Transverse colon (tissue), 4 donors: ENCODE measurements around the gene TRRAP. TPM values are rescaled to one million over a fixed set of nuclear protein-coding genes. Genes with fewer than 3 reads are reported as not detected.
A peak's percentile ranks its signal among the peaks of the same experiment; 100 is the strongest.
"Not testable (repeated sequence)": the region's sequence is repeated elsewhere in the genome, so short reads cannot be mapped to it uniquely, and the experiment has no call there.

ENCODE experiments used
- DNase-seq: peaks from one replicate; pipeline ENCODE4 v3.0.0-alpha.2; 2019
- H3K27ac ChIP-seq, 4 donors: fragments of 200-600 bp; sonication (generic); 2 replicates each; pipeline ENCODE4 v1.5.1; 2016 to 2018; ENCODE audit warnings: inconsistent platforms in 4 of 4
- H3K27me3 ChIP-seq: fragments of 200-600 bp; sonication (generic); 2 replicates; pipeline ENCODE4 v1.5.1; 2017; ENCODE audit warnings: inconsistent platforms
- H3K36me3 ChIP-seq, 4 donors: fragments of 200-600 bp; sonication (generic); 2 replicates each; pipeline ENCODE4 v1.5.1; 2017 to 2019; ENCODE audit warnings: inconsistent platforms in 4 of 4
- H3K4me1 ChIP-seq, 4 donors: fragments of 200-600 bp; sonication (generic); 2 replicates each; pipeline ENCODE4 v1.5.1; 2017 to 2020; ENCODE audit warnings: inconsistent platforms in 4 of 4
- H3K4me3 ChIP-seq, 4 donors: fragments of 200-600 bp; sonication (generic); 1 replicate in 1 of 4; 2 replicates in 3 of 4; pipeline versions ENCODE4 v1.5.1 to v1.6.1; 2017 to 2019; ENCODE audit warnings: inconsistent platforms in 4 of 4
- H3K9me3 ChIP-seq, 2 donors: fragments of 200-600 bp; sonication (generic); 2 replicates each; pipeline ENCODE4 v1.5.1; 2017 to 2019; ENCODE audit warnings: inconsistent platforms in 2 of 2
- EP300 ChIP-seq: sonication (generic); formaldehyde crosslinking; IDR thresholded peaks from one replicate; pipeline ENCODE4 v1.6.1; 2017; ENCODE audit warnings: antibody characterized with exemption, low read depth
- POLR2A ChIP-seq: fragments of 450-650 bp; IDR thresholded peaks from one replicate; pipeline ENCODE4 v1.6.1; 2016; ENCODE audit warnings: antibody characterized with exemption, mild to moderate bottlenecking, moderate library complexity
- POLR2AphosphoS5 ChIP-seq, 3 donors: sonication (generic); formaldehyde crosslinking; IDR thresholded peaks; one replicate each; pipeline ENCODE4 v1.6.1; 2016; ENCODE audit warnings: antibody characterized with exemption in 3 of 3
- WGBS, 2 donors: methylation state at CpG; one replicate each; pipeline ENCODE4 v1.1.5; 2018; ENCODE audit warnings: low coverage in 1 of 2; 5-methylcytosine and 5-hydroxymethylcytosine counted together
- in situ Hi-C, 4 donors: fragments of 200-750 bp; cut with MboI; loops; one replicate each; pipeline versions ENCODE4 v1.15.0 to v1.15.1; 2017; ENCODE audit warnings: low sequenced_read_pairs in 3 of 4, low pct_ligation_motif_present in 1 of 4, low pct_unique_long_range_greater_than_20kb in 1 of 4
- intact Hi-C: fragments of 100-400 bp; cut with DNase I; formaldehyde crosslinking; loops from one replicate; pipeline ENCODE4 v1.15.1; 2023; ENCODE audit warnings: low total_unique reads
- total RNA-seq, 4 donors: library from RNA; depleted of rRNA; stranded (reverse); fragments of >200 nt; gene quantifications; one replicate each; pipeline ENCODE4 v1.1.0, GENCODE V29; 2016
- TF ChIP-seq, protein P1 (sequence below), 5 experiments: fragments of 200-600 bp in 3 of 5; fragments of 450-650 bp in 2 of 5; sonication (generic) in 3 of 5; IDR thresholded peaks; 1 replicate in 2 of 5; 2 replicates in 3 of 5; pipeline ENCODE4 v1.5.1; 2016 to 2017; ENCODE audit warnings: antibody characterized with exemption in 5 of 5, inconsistent platforms in 3 of 5, mild to moderate bottlenecking in 2 of 5, moderate library complexity in 1 of 5

Gene TRRAP
- total RNA-seq, 4 donors from 2014 or later, result 27.3 to 73.3 (median 38.0) TPM

DNA sequence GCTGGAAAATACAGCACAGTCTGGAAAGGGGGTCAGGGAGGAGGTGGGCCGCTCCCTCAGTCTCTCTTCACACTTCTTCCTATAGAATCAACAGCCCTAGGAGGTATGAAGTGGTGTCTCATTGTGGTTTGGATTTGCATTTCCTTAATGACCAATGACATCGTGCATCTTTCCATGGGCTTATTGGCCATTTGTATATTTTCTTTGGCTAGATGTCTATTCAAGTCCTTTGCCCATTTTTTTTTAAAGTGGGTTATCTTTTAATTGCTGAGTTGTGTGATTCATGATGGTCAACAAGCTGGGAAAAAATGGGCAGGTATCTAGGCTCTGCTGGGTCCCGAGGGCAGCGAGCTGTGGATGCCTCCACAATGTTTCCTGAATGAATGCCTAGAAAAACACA is 37.6 kb upstream of the TRRAP start:
- no peak for TF ChIP-seq POLR2A
- TF ChIP-seq EP300, result no peak
- TF ChIP-seq POLR2AphosphoS5 (IDR thresholded peaks at IDR 0.05), result no peak
- TF ChIP-seq, protein P1, sequence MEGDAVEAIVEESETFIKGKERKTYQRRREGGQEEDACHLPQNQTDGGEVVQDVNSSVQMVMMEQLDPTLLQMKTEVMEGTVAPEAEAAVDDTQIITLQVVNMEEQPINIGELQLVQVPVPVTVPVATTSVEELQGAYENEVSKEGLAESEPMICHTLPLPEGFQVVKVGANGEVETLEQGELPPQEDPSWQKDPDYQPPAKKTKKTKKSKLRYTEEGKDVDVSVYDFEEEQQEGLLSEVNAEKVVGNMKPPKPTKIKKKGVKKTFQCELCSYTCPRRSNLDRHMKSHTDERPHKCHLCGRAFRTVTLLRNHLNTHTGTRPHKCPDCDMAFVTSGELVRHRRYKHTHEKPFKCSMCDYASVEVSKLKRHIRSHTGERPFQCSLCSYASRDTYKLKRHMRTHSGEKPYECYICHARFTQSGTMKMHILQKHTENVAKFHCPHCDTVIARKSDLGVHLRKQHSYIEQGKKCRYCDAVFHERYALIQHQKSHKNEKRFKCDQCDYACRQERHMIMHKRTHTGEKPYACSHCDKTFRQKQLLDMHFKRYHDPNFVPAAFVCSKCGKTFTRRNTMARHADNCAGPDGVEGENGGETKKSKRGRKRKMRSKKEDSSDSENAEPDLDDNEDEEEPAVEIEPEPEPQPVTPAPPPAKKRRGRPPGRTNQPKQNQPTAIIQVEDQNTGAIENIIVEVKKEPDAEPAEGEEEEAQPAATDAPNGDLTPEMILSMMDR (IDR thresholded peaks at IDR 0.05), result no peak
- Histone ChIP-seq H3K36me3 (no peaks in the 10 kb centered on the region), H3K4me1 (no peaks in the 10 kb centered on the region), H3K4me3 (no peak overlapping the region), H3K9me3 (no peaks in the 10 kb centered on the region), H3K27ac (no peak overlapping the region), H3K27me3 (peaks cover 12% of the 10 kb centered on the region)
- WGBS, 2 donors, result 47 to 54% methylated on average over 3 to 4 of the region's 4 CpGs
- intact Hi-C loops (loop anchor here (1.0 kb wide), 1 partner anchor 408 kb away; no protein-coding TSS in a partner anchor), in situ Hi-C loops (loop anchor here (5.0 kb wide), 3 partner anchors 403 to 413 kb away; no protein-coding TSS in a partner anchor)
- no peak for DNase-seq

GRCh38 chr7:98841179-98841997 is 36.9 kb upstream of the TRRAP start:
- intact Hi-C loops (loop anchor here (1.0 kb wide), 1 partner anchor 409 kb away; no protein-coding TSS in a partner anchor), in situ Hi-C loops (loop anchor here (5.0 kb wide), 3 partner anchors 404 to 414 kb away; no protein-coding TSS in a partner anchor)
- H3K27ac ChIP-seq, result no peak overlapping the region
- no peak overlapping the region for H3K4me3 ChIP-seq
- no peaks in the 10 kb centered on the region for H3K36me3 ChIP-seq
- no peak for TF ChIP-seq POLR2A
- TF ChIP-seq, protein P1 (IDR thresholded peaks at IDR 0.05), result peak; percentile 89 to 96 (median 96)
- no peak for TF ChIP-seq EP300
- no peaks in the 10 kb centered on the region for H3K9me3 ChIP-seq
- 39 to 46% methylated on average over 7 to 11 of the region's 11 CpGs for WGBS, 2 donors
- peak; percentile 56 for DNase-seq
- H3K27me3 ChIP-seq, result peaks cover 8% of the 10 kb centered on the region
- H3K4me1 ChIP-seq, result no peaks in the 10 kb centered on the region

DNA sequence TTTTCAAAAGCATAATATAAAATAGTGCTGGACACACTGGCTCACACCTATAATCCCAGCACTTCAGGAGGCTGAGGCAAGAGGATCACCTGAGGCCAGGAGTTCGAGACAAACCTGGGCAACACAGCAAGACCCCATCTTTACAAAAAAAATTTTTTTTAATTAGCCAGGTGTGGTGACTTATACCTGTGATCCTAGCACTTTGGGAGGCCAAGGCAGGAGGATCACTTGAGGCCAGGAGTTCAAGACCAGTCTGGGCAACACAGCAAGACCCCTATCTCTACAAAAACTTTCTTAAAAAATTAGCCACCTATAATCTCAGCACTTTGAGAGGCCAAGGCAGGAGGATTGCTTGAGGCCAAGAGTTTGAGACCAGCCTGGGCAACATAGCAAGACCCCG is 35.8 kb upstream of the TRRAP start:
- H3K27ac ChIP-seq, H3K4me3 ChIP-seq, H3K27me3 ChIP-seq, H3K36me3 ChIP-seq, intact Hi-C loops, H3K4me1 ChIP-seq, H3K9me3 ChIP-seq, DNase-seq: not testable (repeated sequence)
- WGBS, 2 donors, result 77% methylated on average over 2 of the region's 2 CpGs; no CpG with 5 or more reads in 1 of the 2 donors
- in situ Hi-C loops, result loop anchor here (5.0 kb wide), 3 partner anchors 405 to 415 kb away; no protein-coding TSS in a partner anchor

- H3K27ac ChIP-seq, result no peak overlapping the region
- WGBS, 2 donors, result 81% methylated on average over 3 of the region's 3 CpGs; no CpG with 5 or more reads in 1 of the 2 donors
- H3K9me3 ChIP-seq, result peaks cover 0 to 4% of the 10 kb centered on the region in 2 donors
- TF ChIP-seq, protein P1 (IDR thresholded peaks at IDR 0.05), result no peak
- no peak for TF ChIP-seq EP300
- TF ChIP-seq POLR2A, result no peak
- no peak for TF ChIP-seq POLR2AphosphoS5 (IDR thresholded peaks at IDR 0.05)
- intact Hi-C loops (no loop called here), in situ Hi-C loops (no loop called here)
- no peak for DNase-seq
- H3K4me1 ChIP-seq, result no peaks in the 10 kb centered on the region
- H3K4me3 ChIP-seq, result no peak overlapping the region
- no peaks in the 10 kb centered on the region for H3K27me3 ChIP-seq
- H3K36me3 ChIP-seq, result no peaks in the 10 kb centered on the region
Measured at GRCh38 chr7:98848918-98849317, 29.4 kb upstream of the TRRAP start.
